HG03378 (cell line): ENCODE data around the gene PAN3.

Experiments used
- ATAC-seq: cut with Tn5 transposase; IDR thresholded peaks from one replicate; pipeline ENCODE4 v1.9.1; 2021; ENCODE audit warnings: mild to moderate bottlenecking, moderate library complexity; ENCODE audit not compliant: unreplicated experiment

Gene PAN3

GRCh38 chr13:28297341-28297740 lies 159.0 kb downstream of the PAN3 start:
- no peak for ATAC-seq

- ATAC-seq = no peak
Observed at GRCh38 chr13:28299916-28300315, 161.6 kb downstream of the PAN3 start.

- no peak for ATAC-seq
Observed at GRCh38 chr13:28301839-28302238, 163.5 kb downstream of the PAN3 start.

- no peak for ATAC-seq
Observed at GRCh38 chr13:28306325-28306724, 168.0 kb downstream of the PAN3 start.

- no peak for ATAC-seq
Observed at GRCh38 chr13:28313579-28313978, 175.2 kb downstream of the PAN3 start.

- no peak for ATAC-seq
Observed at GRCh38 chr13:28314879-28315278, 176.5 kb downstream of the PAN3 start.

- ATAC-seq = no peak
Observed at GRCh38 chr13:28316129-28316528, 177.8 kb downstream of the PAN3 start.

GRCh38 chr13:28316836-28317235 lies 178.5 kb downstream of the PAN3 start:
- ATAC-seq = no peak

- ATAC-seq = no peak
Observed at GRCh38 chr13:28318496-28318895, 180.2 kb downstream of the PAN3 start.

- ATAC-seq = no peak
Observed at GRCh38 chr13:28319528-28319927, 181.2 kb downstream of the PAN3 start.

GRCh38 chr13:28320209-28320608 lies 181.9 kb downstream of the PAN3 start:
- no peak for ATAC-seq

GRCh38 chr13:28320884-28321574 lies 182.7 kb downstream of the PAN3 start:
- no peak for ATAC-seq

GRCh38 chr13:28321756-28322155 lies 183.4 kb downstream of the PAN3 start:
- ATAC-seq = no peak

- no peak for ATAC-seq
Observed at GRCh38 chr13:28322256-28322905, 184.0 kb downstream of the PAN3 start.

- ATAC-seq = peak; percentile 67
Observed at GRCh38 chr13:28324181-28324789, 185.9 kb downstream of the PAN3 start.

- ATAC-seq = no peak
Observed at GRCh38 chr13:28325022-28325421, 186.7 kb downstream of the PAN3 start.

- no peak for ATAC-seq
Observed at GRCh38 chr13:28326056-28326455, 187.7 kb downstream of the PAN3 start.

- ATAC-seq = no peak
Observed at GRCh38 chr13:28327373-28328270, 189.3 kb downstream of the PAN3 start.

- no peak for ATAC-seq
Observed at GRCh38 chr13:28328271-28328607, 189.9 kb downstream of the PAN3 start.

GRCh38 chr13:28329395-28330158 lies 191.2 kb downstream of the PAN3 start:
- no peak for ATAC-seq
